GM18951 (cell line): Measurements from ENCODE around the gene EHD1.
A peak's percentile ranks its signal among the peaks of the same experiment; 100 is the strongest.
"Not testable (repeated sequence)": the region's sequence is repeated elsewhere in the genome, so short reads cannot be mapped to it uniquely, and the experiment has no call there.

Source experiments
- POLR2A ChIP-seq: IDR thresholded peaks from 4 replicates; pipeline ENCODE4 v1.6.1; 2011; ENCODE audit warnings: mild to moderate bottlenecking; ENCODE audit not compliant: insufficient read length, insufficient read depth; ENCODE audit errors: extremely low read depth
- in situ Hi-C: fragments of 300-500 bp; cut with MboI; formaldehyde crosslinking; loops from one replicate; pipeline ENCODE4 v1.12.0; 2022; ENCODE audit warnings: low sequenced_read_pairs, mixed read lengths, inconsistent platforms; ENCODE audit not compliant: unreplicated experiment

EHD1 gene

DNA sequence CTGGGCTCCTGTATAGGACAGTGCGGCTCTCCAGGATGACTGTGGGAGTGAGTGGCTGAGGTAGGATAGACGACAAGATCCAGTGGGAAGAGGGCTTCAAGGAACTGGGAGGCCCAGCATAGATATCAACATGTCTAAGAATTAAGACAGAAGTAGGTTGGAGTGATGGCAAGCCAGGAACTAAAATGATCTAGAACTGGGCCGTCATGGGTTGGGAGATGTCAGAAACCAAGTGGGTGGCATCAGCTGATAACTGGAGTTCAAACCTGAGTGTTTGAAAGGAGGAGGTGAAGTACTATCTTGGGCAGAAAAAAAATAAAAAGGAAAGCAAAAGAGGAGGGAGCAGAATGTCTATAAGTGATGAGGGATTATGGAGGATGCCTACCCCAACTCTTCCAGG lies 60.9 kb downstream of the EHD1 start:
- in situ Hi-C loops, result no loop called here
- TF ChIP-seq POLR2A, result no peak

DNA sequence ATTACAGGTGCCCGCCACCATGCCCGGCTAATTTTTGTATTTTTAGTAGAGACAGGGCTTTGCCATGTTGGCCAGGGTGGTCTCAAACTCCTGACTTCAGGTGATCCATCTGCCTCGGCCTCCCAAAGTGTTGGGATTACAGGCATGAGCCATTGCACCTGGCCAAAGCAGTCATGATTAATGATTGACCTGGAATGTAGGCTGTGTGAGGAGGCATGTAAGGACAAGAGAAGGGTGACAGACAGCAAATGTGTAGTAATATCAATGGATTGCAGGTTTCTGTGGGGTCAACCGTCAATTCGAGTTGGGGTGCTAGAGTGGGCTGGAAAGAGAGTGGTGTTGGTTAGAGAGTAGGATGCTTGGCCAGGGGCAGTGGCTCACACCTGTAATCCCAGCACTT lies 63.0 kb downstream of the EHD1 start:
- in situ Hi-C loops, result not testable (repeated sequence)

DNA sequence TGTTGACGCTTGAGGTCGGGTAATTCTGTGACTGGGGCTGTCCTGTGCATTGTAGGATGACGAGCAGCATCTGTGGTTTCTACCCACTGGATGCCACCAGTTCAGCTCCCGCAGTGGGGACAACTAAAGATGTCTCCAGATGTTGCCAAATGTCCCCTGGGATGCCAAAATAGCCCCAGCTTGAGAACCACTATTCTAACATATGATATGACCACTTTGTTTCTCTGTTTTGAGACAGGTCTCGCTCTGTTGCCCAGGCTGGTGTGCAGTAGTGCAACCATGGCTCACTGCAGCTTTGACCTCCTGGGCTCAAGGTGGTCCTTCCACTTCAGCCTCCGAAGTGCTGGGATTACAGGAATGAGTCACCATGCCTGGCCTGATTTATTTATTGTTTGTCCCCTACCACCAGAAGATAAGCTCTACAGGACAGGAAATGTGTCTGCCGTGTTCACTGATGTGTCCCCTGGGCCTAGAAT lies 63.7 kb downstream of the EHD1 start:
- in situ Hi-C loops, result no loop called here
- TF ChIP-seq POLR2A, result no peak

DNA sequence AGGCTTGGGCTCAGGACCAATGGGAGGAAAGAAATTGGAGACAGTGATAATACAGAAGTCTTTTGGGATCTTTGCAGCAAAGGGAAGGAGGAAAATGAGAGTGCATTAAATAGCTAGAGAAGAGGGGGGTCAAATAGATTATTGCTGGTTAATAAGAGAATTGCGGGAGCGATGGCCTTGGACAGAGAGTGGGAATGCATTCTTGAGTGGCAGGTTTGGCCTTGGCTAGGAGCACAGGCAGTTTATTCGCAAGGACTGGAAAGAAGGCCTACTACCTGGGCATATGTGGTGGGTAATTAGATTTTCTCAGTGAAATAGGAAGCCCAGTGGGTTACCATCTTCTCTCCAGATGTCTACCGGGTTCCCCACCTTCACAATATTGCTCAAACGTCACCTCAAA lies 64.6 kb downstream of the EHD1 start:
- in situ Hi-C loops, result no loop called here
- no peak for TF ChIP-seq POLR2A

DNA sequence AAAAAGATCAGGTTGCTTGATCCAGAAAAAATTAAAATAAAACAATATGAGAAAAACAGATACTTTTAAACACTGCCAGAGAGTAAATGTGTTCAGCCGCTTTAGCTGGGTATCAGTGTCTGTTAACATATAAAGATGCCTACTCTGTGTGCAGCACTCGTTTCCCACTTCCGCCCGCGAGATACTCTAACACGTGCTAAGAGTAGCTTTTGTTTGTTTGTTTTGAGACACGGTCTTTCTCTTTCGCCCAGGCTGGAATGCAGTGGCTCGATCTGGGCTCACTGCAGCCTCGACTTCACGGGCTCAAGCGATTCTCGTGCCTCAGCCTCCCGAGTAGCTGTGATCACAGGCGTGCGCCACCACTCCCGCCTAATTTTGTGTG lies 67.5 kb downstream of the EHD1 start:
- TF ChIP-seq POLR2A, result no peak

DNA sequence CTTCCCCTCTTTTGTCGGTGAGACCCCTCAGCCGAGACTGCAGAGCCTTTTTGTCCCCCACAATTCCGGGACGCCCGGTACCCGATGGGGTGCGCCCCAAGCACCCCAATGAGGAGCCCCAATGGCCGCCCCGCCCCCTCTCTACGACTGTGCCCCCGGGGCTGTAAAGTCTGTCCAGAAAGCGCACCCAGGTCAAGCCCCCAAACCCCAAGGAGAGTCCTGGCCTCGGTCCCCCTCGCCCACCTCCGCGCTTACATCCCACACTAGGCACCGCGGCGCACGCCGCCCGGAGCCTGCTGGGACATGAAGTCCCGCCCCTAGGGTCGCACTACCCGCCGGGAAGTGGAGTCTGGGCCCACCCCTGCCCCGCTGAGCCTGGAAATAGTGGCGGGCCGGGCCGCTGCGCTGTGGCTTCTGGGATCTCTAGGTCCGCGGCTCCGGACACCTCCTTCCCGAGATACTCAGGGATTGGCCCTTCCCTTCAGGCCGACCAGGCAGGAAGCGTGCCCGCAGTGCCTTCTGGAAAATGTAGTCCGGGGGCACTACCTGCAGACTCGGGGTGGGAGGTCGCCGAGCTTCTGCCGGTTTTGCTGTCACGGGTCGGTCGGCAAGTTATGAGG lies 68.0 kb downstream of the EHD1 start, which contains the start of gene MEN1:
Gene MEN1 (minus strand): TSS at position 281 of the 620 bp plus-strand sequence. CDS start 442 bp downstream, outside the sequence.
- peak; percentile 80 for TF ChIP-seq POLR2A
- in situ Hi-C loops, result no loop called here

More for the DNA sequence above, 67.5 kb downstream of the EHD1 start:
- in situ Hi-C loops, result no loop called here

DNA sequence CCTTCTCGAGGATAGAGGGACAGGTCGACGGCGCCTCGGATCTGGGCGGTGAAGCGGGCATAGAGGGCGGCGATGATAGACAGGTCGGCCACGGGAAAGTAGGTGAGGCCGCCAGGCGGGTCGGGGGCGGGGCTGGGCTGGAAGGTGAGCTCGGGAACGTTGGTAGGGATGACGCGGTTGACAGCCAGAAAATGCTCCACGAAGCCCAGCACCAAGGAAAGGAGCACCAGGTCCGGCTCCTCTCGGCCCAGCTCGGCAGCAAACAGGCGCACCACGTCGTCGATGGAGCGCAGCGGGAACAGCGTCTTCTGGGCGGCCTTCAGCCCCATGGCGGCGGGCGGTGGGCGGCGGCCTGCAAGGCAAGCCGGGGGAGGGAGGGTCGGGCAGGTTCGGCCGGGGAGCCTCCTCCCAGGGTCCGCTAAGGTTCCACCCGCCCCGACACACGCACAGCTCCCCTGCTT lies 68.6 kb downstream of the EHD1 start:
- no peak for TF ChIP-seq POLR2A
- in situ Hi-C loops, result no loop called here

DNA sequence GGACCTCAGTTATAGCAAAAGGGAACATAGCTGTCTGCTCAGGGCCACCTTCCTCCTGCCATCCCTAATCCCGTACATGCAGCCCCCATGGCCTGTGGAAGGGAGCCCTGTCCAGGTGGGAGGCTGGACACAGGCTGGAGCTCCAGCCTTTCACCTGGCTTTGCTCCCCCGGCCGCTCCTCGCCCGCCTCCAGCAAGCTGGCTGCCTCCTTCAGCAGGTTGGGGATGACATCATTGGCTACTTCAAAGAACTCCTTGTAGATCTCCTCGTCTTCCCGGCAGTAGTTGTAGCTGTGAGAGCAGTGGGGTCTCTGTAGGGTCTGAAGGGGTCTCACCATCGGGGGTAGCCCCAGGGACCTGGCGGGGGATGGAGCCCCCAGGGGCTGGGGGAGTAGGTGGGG lies 72.9 kb downstream of the EHD1 start:
- TF ChIP-seq POLR2A, result no peak
- in situ Hi-C loops, result no loop called here

DNA sequence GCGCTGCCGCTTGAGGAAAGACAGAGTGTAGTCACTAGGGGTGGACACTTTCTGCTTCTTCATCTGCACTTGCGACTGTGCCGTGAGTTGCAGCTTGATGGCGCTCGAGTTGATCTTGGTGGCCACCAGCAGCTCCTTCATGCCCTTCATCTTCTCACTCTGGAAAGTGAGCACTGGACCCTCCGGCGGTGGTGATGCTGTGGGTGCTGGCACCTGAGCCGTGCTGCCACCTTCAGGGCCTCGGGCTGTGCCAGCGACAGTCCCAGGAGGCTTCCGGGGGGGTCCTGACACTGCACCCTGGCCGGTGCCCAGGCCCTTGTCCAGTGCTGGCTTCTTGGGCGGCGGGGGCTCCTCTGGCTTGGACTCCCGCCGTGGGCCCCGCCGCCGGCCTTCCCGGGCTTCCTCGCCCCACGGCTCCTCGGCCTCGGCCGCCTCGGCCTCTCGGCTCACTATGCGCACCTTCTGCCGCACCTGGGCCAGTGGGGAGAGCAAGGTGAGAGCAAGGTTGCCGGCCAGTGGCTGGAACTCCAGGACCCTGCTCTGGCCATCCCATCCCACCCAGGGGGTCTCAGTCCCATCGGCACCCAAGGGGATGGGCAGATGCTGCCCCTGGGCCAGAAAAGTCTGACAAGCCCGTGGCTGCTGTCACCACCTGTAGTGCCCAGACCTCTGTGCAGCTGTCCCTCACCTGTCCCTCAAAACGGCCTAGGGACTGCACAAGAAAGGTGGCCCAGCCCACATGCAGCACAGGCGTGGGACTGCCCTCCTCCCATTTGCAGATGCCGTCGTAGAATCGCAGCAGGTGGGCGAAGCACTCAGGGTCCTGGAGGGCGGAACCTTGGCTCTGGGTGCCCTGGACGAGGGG lies 73.8 kb downstream of the EHD1 start:
- no peak for TF ChIP-seq POLR2A
- in situ Hi-C loops, result no loop called here

DNA sequence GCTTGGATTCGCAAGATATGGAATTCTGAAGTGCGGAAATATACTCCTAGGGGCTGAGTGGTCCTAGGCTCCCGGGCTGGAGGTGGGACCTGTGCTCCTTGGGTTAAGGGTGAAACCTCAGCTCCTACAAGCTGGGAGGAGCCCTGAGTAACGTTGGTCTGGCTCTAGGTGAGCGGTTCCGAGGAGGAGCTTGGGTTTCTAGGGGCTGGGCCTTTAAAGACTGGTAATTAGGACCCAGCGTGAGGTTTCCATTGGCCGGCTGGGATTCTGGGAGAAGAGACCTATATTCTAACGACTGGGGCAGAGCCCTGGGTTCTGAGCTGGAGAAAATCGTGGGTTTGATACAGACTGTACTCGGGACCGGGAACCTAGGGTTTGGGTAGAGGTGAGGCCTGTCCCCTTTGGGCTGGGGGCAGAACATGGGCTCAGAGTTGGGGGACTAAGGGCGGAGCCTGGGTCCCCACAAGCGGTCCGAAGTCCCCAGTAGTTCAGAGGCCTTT lies 74.5 kb downstream of the EHD1 start:
- in situ Hi-C loops, result no loop called here
- TF ChIP-seq POLR2A, result no peak

DNA sequence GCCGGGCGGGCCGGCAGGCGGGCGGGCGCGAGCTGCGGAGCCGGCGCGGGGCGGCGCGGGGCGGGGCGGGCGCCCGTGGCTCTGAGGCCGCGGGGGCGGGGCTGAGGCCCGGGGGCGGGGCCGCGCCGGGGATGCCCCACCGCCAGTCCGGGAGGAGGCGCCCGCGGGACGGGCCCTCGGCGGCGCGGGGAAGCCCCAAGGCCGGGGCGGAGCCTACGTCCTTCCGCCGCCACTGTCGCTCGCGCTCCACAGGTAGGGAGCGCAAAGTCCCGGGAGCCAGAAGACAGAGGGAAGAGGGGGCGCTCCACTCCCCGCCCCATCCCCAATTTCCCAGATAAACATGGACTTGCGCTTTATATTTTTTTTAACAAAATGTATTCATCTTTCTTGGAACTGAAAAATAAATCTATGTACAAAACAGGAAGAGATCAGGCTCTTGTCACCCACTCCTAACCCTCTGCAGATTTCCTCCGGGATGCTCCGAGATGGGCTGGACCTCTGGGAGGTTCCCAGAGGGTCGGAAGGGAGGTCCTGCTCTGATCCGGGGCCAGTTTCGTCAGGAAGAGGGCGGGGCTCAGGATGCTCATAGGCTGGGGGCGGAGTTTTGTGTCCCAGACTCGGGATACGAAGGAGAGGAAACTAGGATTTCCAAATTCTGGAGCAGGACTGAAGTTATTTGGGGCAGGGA lies 75.1 kb downstream of the EHD1 start, which contains the start of gene MAP4K2:
Gene MAP4K2 (minus strand): TSS at position 57 of the 688 bp plus-strand sequence. CDS start 65 bp downstream, outside the sequence.
- in situ Hi-C loops, result no loop called here
- peak; percentile 51 for TF ChIP-seq POLR2A

DNA sequence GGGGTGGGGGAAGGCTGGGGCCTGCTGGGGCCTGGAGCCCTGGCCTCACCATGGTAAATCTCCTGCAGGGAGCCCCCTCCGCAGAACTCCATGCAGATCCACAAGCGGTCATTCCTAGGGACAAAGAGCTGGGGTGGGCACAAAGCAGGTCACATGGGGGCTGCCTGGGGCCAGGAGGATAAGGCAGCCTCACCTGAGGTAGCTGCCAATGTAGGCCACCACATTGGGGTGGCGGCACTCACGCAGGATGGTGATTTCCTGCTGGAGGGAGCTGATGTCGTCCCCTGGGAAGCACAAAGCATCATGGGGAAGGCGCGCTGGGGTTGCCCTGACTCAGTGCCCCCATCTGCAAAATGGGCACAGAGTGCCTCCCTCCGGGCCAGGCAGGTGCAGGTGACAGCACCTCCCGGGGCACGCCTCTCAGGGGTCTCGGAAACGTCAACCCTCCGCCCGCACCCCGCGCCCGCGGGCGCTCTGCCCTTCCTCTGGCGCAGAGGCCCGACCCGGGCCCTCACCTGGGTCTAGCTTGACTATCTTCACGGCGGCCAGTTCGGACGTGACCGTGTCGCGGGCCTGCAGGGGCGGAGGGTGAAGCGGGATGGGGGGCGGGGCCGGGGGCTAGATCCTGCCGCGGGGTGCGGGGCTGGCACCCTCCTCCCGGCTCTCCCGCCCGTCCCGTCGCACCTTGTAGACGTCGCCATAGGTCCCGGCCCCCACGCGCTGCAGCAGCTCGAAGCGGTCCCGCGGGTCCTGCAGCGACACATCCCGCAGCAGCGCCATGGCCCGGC lies 75.9 kb downstream of the EHD1 start:
- peak; percentile 40 for TF ChIP-seq POLR2A
- in situ Hi-C loops, result no loop called here
